OCI-LY1 (cell line): ENCODE data around the gene P3R3URF.

Experiments used
- CTCF ChIP-seq: fragments of 200-600 bp; sonication (generic), shearing (Covaris generic); IDR thresholded peaks from 2 replicates; pipeline ENCODE4 v1.5.1; 2017; ENCODE audit warnings: mild to moderate bottlenecking, antibody characterized with exemption, low read length, moderate library complexity, mixed read lengths
- EZH2 ChIP-seq: fragments of 200-600 bp; sonication (generic), shearing (Covaris generic); IDR thresholded peaks from 2 replicates; pipeline ENCODE4 v1.8.0; 2017; ENCODE audit warnings: borderline replicate concordance, mixed run types, mild to moderate bottlenecking, antibody characterized with exemption, low read length, moderate library complexity, mixed read lengths

- no peak for TF ChIP-seq CTCF
- no peak for TF ChIP-seq EZH2
These were observed 20.3 kb upstream of the P3R3URF start for GRCh38 chr1:46196609-46197008.
